K562 (cell line): ENCODE measurements around the gene PRICKLE2. TPM values are rescaled to one million over a fixed set of nuclear protein-coding genes. Genes with fewer than 3 reads are reported as not detected.

Experiments
- E2F1 ChIP-seq: sonication (generic); formaldehyde crosslinking; IDR thresholded peaks from 2 replicates; pipeline ENCODE4 v1.8.1; 2023; ENCODE audit warnings: mild to moderate bottlenecking, missing genetic modification reagents, moderate library complexity
- ELK3 ChIP-seq: fragments of 450-650 bp; formaldehyde crosslinking; IDR thresholded peaks from 2 replicates; pipeline ENCODE4 v1.4.0; 2020; ENCODE audit warnings: mild to moderate bottlenecking
- NCOR1 ChIP-seq: fragments of 450-650 bp; IDR thresholded peaks from 2 replicates; pipeline ENCODE4 v1.6.1; 2016; ENCODE audit warnings: mild to moderate bottlenecking, moderate library complexity
- POLR2A ChIP-seq: fragments of 450-650 bp; conservative IDR thresholded peaks from 2 replicates; pipeline ENCODE4 v1.6.1; 2016
- polyA plus RNA-seq, 8 experiments: library from polyadenylated mRNA; depleted of rRNA in 4 of 8; stranded (reverse) in 5 of 8; unstranded in 3 of 8; fragments of >200 nt; fragmentation: Nextera tagmentation in 2 of 8; fragmentation: Illumina TruSeq in 1 of 8; extraction: Ambion mirVana in 2 of 8; extraction: Trizol in 1 of 8; gene quantifications; 2 replicates each; pipeline versions ENCODE4 v1.2.1 to v1.2.3, GENCODE V29; 2011 to 2014; ENCODE audit warnings: inconsistent platforms in 1 of 8, missing spikeins in 1 of 8
- total RNA-seq, 7 experiments: library from RNA; depleted of rRNA in 6 of 7; stranded (reverse); fragments of >200 nt in 6 of 7; fragmentation: Illumina TruSeq in 2 of 7; extraction: Trizol in 2 of 7; gene quantifications; 2 replicates each; pipeline versions ENCODE4 v1.2.1 to v1.2.3, GENCODE V29; 2011 to 2021; ENCODE audit warnings: low replicate concordance in 1 of 7
- TF ChIP-seq, protein P1 (sequence below): fragments of 450-650 bp; IDR thresholded peaks from 2 replicates; pipeline ENCODE4 v1.6.1; 2016; ENCODE audit warnings: low read depth

Gene PRICKLE2
- total and polyA plus RNA-seq, 9 of the 15 experiments (the other 6 are each of a cell fraction or from before 2014, with no cell fraction given), result 0.07 to 0.09 TPM; not detected in 7

DNA sequence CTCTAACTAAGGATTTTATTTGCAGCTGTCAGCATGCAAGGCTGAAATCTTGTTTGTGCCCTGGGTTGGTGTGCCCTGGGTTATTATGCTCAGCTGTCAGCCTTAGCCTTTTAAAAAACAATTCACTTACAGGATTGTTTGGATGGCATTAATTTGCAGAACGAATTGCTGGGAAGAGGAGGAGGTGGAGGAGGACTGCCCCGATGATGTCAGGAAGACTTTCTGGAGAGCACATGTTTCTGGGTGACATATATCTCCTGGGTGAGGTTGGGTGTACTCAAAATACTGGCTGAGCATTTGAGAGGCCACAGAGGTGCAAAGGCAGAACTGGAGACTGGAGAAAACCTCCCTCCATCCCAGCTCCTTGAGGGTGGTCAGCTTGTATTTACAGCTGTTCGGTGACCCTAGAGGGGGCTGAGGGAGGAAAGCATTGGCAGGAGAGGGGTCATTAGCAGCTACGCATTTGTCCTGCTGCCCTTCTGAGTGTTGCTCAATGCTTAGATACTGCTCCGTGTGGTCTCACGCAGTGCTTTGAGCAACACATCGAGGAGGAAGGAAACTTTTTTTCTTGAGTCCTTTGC lies 142.2 kb downstream of the PRICKLE2 start (continued):
- TF ChIP-seq, protein P1, sequence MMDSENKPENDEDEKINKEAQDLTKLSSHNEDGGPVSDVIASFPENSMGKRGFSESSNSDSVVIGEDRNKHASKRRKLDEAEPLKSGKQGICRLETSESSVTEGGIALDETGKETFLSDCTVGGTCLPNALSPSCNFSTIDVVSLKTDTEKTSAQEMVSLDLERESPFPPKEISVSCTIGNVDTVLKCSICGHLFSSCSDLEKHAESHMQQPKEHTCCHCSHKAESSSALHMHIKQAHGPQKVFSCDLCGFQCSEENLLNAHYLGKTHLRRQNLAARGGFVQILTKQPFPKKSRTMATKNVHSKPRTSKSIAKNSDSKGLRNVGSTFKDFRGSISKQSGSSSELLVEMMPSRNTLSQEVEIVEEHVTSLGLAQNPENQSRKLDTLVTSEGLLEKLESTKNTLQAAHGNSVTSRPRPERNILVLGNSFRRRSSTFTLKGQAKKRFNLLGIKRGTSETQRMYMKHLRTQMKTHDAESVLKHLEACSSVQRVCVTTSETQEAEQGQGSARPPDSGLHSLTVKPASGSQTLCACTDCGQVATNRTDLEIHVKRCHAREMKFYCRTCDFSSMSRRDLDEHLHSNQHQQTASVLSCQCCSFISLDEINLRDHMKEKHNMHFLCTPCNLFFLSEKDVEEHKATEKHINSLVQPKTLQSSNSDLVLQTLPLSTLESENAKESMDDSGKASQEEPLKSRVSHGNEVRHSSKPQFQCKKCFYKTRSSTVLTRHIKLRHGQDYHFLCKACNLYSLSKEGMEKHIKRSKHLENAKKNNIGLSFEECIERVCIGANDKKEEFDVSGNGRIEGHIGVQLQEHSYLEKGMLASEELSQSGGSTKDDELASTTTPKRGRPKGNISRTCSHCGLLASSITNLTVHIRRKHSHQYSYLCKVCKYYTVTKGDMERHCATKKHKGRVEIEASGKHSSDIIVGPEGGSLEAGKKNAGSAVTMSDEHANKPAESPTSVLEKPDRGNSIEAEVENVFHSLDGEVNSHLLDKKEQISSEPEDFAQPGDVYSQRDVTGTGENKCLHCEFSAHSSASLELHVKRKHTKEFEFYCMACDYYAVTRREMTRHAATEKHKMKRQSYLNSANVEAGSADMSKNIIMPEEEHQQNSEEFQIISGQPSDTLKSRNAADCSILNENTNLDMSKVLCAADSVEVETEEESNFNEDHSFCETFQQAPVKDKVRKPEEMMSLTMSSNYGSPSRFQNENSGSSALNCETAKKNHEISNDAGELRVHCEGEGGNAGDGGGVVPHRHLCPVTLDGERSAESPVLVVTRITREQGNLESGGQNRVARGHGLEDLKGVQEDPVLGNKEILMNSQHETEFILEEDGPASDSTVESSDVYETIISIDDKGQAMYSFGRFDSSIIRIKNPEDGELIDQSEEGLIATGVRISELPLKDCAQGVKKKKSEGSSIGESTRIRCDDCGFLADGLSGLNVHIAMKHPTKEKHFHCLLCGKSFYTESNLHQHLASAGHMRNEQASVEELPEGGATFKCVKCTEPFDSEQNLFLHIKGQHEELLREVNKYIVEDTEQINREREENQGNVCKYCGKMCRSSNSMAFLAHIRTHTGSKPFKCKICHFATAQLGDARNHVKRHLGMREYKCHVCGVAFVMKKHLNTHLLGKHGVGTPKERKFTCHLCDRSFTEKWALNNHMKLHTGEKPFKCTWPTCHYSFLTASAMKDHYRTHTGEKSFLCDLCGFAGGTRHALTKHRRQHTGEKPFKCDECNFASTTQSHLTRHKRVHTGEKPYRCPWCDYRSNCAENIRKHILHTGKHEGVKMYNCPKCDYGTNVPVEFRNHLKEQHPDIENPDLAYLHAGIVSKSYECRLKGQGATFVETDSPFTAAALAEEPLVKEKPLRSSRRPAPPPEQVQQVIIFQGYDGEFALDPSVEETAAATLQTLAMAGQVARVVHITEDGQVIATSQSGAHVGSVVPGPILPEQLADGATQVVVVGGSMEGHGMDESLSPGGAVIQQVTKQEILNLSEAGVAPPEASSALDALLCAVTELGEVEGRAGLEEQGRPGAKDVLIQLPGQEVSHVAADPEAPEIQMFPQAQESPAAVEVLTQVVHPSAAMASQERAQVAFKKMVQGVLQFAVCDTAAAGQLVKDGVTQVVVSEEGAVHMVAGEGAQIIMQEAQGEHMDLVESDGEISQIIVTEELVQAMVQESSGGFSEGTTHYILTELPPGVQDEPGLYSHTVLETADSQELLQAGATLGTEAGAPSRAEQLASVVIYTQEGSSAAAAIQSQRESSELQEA, result no peak
- no peak for TF ChIP-seq NCOR1
- no peak for TF ChIP-seq POLR2A
- TF ChIP-seq E2F1 (CRISPR knock-in tag), result no peak
- no peak for TF ChIP-seq ELK3 (CRISPR knock-in tag)
